Neural cell (in vitro differentiated cells): ENCODE results near the gene KIAA0753. TPM values are rescaled to one million over a fixed set of nuclear protein-coding genes. Genes with fewer than 3 reads are reported as not detected.

Experiments used
- H2AFZ ChIP-seq: fragments of 200-600, 300-800 bp; sonication (generic), shearing (Covaris generic); 2 replicates; pipeline ENCODE4 v1.6.0; 2014; ENCODE audit warnings: low read depth, mild to moderate bottlenecking, antibody characterized with exemption, low read length, moderate library complexity
- H3F3A ChIP-seq: fragments of 200-600 bp; shearing (Covaris generic); 2 replicates; pipeline ENCODE4 v1.6.1; 2016; ENCODE audit warnings: mild to moderate bottlenecking, moderate library complexity, mixed read lengths, antibody characterized with exemption, low read length; ENCODE audit not compliant: insufficient read depth, poor library complexity, severe bottlenecking
- H3K27ac ChIP-seq: fragments of 200-600, 300-800 bp; sonication (generic), shearing (Covaris generic); 2 replicates; pipeline ENCODE4 v1.5.1; 2014; ENCODE audit warnings: mild to moderate bottlenecking, low read length, moderate library complexity
- H3K27me3 ChIP-seq: fragments of 300-800, 200-600 bp; sonication (generic), shearing (Covaris generic); 2 replicates; pipeline ENCODE4 v1.6.0; 2014; ENCODE audit warnings: mild to moderate bottlenecking, low read depth, low read length, moderate library complexity; ENCODE audit not compliant: insufficient read depth
- H3K36me3 ChIP-seq: fragments of 300-800, 200-600 bp; sonication (generic), shearing (Covaris generic); 2 replicates; pipeline ENCODE4 v1.5.1; 2014; ENCODE audit warnings: mild to moderate bottlenecking, antibody characterized with exemption, low read length, moderate library complexity; ENCODE audit not compliant: insufficient read depth
- H3K4me2 ChIP-seq: fragments of 300-800, 200-600 bp; sonication (generic), shearing (Covaris generic); 2 replicates; pipeline ENCODE4 v1.6.0; 2014; ENCODE audit warnings: mild to moderate bottlenecking, low read length
- H3K4me3 ChIP-seq: fragments of 300-800, 200-600 bp; sonication (generic), shearing (Covaris generic); 2 replicates; pipeline ENCODE4 v1.5.1; 2014; ENCODE audit warnings: mild to moderate bottlenecking, low read length, moderate library complexity
- H3K79me2 ChIP-seq: fragments of 200-600 bp; shearing (Covaris generic); replicated peaks from 2 replicates; pipeline ENCODE4 v1.6.0; 2014; ENCODE audit warnings: mild to moderate bottlenecking, low read length, moderate library complexity; ENCODE audit not compliant: insufficient read depth
- H3K9ac ChIP-seq: fragments of 300-800, 200-600 bp; sonication (generic), shearing (Covaris generic); 2 replicates; pipeline ENCODE4 v1.6.1; 2016; ENCODE audit warnings: mild to moderate bottlenecking, low read length, mixed read lengths
- H3K9me2 ChIP-seq: fragments of 200-600 bp; shearing (Covaris generic); 2 replicates; pipeline ENCODE4 v1.6.1; 2016; ENCODE audit warnings: mild to moderate bottlenecking, low read length, mixed read lengths; ENCODE audit not compliant: insufficient read depth
- H3K9me3 ChIP-seq: fragments of 200-600, 300-800 bp; sonication (generic), shearing (Covaris generic); 2 replicates; pipeline ENCODE4 v1.6.1; 2016; ENCODE audit warnings: mild to moderate bottlenecking, mixed run types, low read length, moderate library complexity, mixed read lengths
- H4K20me1 ChIP-seq: fragments of 200-600 bp; shearing (Covaris generic); 2 replicates; pipeline ENCODE4 v1.6.1; 2016; ENCODE audit warnings: mild to moderate bottlenecking, mixed run types; ENCODE audit not compliant: insufficient read depth
- CTCF ChIP-seq: fragments of 450-650 bp; IDR thresholded peaks from 2 replicates; pipeline ENCODE4 v1.5.1; 2014; ENCODE audit warnings: antibody characterized with exemption, mild to moderate bottlenecking, moderate library complexity; ENCODE audit not compliant: poor library complexity, severe bottlenecking
- EP300 ChIP-seq: fragments of 450-650 bp; conservative IDR thresholded peaks from 2 replicates; pipeline ENCODE4 v1.6.1; 2014; ENCODE audit warnings: antibody characterized with exemption, mild to moderate bottlenecking, moderate library complexity; ENCODE audit not compliant: poor library complexity, severe bottlenecking
- EZH2 ChIP-seq: fragments of 200-600, 300-800 bp; shearing (Covaris generic), sonication (generic); IDR thresholded peaks from 2 replicates; pipeline ENCODE4 v1.6.1; 2014; ENCODE audit warnings: antibody characterized with exemption, low read length, borderline replicate concordance, mild to moderate bottlenecking; ENCODE audit not compliant: insufficient read depth, poor library complexity, severe bottlenecking
- MXI1 ChIP-seq: fragments of 450-650 bp; conservative IDR thresholded peaks from 2 replicates; pipeline ENCODE4 v1.6.1; 2014; ENCODE audit warnings: antibody characterized with exemption, mild to moderate bottlenecking; ENCODE audit not compliant: poor library complexity, severe bottlenecking
- POLR2AphosphoS5 ChIP-seq: IDR thresholded peaks from 2 replicates; pipeline ENCODE4 v1.6.1; 2012
- RAD21 ChIP-seq: fragments of 450-650 bp; conservative IDR thresholded peaks from 2 replicates; pipeline ENCODE4 v1.6.1; 2014; ENCODE audit warnings: antibody characterized with exemption, mild to moderate bottlenecking, moderate library complexity
- REST ChIP-seq: IDR thresholded peaks from 2 replicates; pipeline ENCODE4 v1.6.1; 2012; ENCODE audit warnings: borderline replicate concordance
- SMC3 ChIP-seq: fragments of 450-650 bp; conservative IDR thresholded peaks from 2 replicates; pipeline ENCODE4 v1.6.1; 2014; ENCODE audit warnings: antibody characterized with exemption, mild to moderate bottlenecking, moderate library complexity; ENCODE audit not compliant: poor library complexity
- TAF1 ChIP-seq: IDR thresholded peaks from 2 replicates; pipeline ENCODE4 v1.6.1; 2012; ENCODE audit warnings: low read depth
- polyA plus RNA-seq: library from polyadenylated mRNA; depleted of rRNA; stranded (reverse); fragments of >200 nt; gene quantifications from 2 replicates; pipeline ENCODE4 v1.2.3, GENCODE V29; 2014

Gene KIAA0753
- polyA plus RNA-seq, 1 donor from 2014 or later = 32.3 TPM

- H4K20me1 ChIP-seq = no peaks in the 10 kb centered on the region
- no peaks in the 10 kb centered on the region for H3K9me2 ChIP-seq
- H3K36me3 ChIP-seq = no peaks in the 10 kb centered on the region
- H3K79me2 ChIP-seq = peaks cover 6% of the 10 kb centered on the region
- peaks cover 38% of the 10 kb centered on the region for H3K27me3 ChIP-seq
- TF ChIP-seq RAD21 = no peak
- TF ChIP-seq CTCF = peak; percentile 42
- H2AFZ ChIP-seq = no peak overlapping the region
- peak overlapping the region; percentile 37 for H3K4me2 ChIP-seq
- no peaks in the 10 kb centered on the region for H3K9me3 ChIP-seq
- peak overlapping the region; percentile 31 for H3K9ac ChIP-seq
- H3K4me3 ChIP-seq = peak overlapping the region; percentile 71
- H3F3A ChIP-seq = no peaks in the 10 kb centered on the region
- H3K27ac ChIP-seq = no peak overlapping the region
Observed at GRCh38 chr17:6654841-6655731, 14.6 kb upstream of the KIAA0753 start.

GRCh38 chr17:6651919-6652452, 11.5 kb upstream of the KIAA0753 start:
- peaks cover 30% of the 10 kb centered on the region for H3K79me2 ChIP-seq
- H3K4me3 ChIP-seq = peak overlapping the region; percentile 71
- H3K9me3 ChIP-seq = no peaks in the 10 kb centered on the region
- TF ChIP-seq TAF1 (no peak), RAD21 (no peak), REST (no peak), MXI1 (no peak), EZH2 (no peak), POLR2AphosphoS5 (no peak), SMC3 (no peak), CTCF (no peak), EP300 (no peak)
- no peaks in the 10 kb centered on the region for H3K36me3 ChIP-seq
- no peaks in the 10 kb centered on the region for H3F3A ChIP-seq
- no peaks in the 10 kb centered on the region for H3K9me2 ChIP-seq
- H3K4me2 ChIP-seq = peak overlapping the region; percentile 82
- peak overlapping the region; percentile 51 for H2AFZ ChIP-seq
- peak overlapping the region; percentile 74 for H3K9ac ChIP-seq
- H4K20me1 ChIP-seq = no peaks in the 10 kb centered on the region
- peaks cover 29% of the 10 kb centered on the region for H3K27me3 ChIP-seq
- H3K27ac ChIP-seq = peak overlapping the region; percentile 81
